ENCODE measurements around the gene ZFP82.

Gene ZFP82

DNA sequence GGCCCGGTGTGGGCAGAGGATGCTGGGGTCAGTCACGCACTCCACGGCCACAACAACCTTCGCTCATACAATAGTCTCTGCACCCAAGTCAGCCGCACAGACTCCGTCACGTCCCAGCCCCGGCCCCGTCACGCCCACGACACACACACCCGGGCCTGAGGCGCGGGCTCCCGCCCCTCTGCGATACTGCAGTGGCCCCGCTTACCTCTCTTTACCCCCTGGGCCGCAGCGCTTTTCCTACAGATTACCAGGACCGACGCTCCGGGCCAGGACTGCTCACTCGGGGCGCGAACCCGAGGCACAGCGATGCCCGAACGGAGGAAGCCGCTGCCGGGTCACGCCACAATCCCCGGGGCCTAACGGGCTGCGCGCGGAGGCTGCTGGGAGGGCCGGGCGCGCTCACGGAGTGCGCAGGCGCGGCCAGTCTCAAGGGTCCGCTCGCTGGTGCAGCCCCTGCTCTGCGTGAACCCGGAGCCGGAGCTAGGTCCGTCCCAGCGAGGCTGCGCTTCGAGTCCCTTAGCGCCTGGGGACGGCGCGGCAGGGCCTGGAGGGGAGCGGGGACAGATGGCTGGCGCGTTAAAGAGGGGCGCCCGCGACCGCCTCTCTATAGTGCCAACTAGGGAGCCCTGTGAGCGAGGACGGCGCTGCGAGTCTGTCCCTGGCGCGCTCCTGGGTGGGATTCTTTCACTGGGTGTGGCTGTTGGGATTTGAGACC is at the start of gene ZFP82:
Gene ZFP82, minus strand, starts transcription at position 358 of the 715 bp plus-strand sequence. CDS start 8,855 bp downstream, outside the sequence.
- DNase-seq, result peak; percentile 90

DNA sequence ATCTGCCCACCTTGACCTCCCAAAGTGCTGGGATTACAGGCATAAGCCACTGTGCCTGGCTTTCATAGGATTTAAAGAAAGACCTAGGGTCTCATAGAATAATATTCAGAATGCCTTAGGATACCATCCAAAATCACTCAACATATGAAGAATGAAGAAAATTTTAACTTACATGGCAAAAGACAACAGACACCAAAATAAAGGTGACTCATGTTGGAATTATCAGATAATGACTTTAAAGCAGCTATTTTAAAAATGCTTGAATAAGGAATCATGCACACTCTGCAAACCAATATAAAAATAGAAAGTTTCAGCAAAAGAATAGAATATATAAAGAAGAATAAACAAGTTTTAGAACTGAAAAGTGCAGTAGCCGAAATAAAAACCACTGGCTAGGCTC is 41.6 kb upstream of the ZFP82 start:
- no peak for DNase-seq

DNA sequence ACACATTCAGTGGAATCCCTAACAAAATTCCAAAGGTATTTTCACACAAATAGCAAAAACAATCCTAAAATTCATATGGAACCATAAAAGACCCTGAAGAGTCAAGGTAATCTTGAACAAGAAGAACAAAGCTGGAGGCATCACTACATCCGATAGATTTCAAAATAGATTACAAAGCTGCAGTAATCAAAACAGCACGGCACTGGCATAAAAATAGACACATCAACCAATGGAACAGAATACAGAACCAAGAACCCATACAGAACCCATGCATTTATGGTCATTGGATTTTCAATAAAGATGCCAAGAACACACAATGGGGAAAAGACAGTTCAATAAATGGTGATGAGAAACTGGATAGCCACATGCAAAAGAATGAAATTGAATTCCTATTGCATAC is 38.4 kb upstream of the ZFP82 start:
- no peak for DNase-seq

DNA sequence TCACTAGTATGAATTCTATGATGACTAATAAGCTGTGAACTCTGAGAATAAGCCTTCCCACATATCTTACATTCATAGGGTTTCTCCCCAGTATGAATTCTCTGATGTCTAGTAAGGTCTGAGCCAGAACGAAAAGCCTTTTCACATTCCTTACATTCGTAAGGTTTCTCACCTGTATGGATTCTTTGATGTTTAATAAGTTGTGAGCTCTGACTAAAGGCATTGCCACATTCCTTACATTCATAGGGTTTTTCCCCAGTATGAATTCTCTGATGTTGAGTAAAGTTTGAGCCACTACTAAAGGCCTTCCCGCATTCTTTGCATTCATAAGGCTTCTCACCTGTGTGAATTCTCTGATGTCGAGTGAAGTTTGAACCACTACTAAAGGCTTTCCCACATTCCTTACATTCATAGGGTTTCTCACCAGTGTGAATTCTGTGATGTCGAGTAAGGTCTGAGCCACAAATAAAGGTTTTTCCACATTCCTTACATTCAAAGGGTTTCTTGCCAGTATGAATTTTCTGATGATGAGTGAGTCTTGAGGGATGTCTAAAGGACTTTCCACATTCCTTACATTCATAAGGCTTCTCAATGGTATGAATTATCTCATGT is 30.7 kb upstream of the ZFP82 start:
- DNase-seq, result no peak

DNA sequence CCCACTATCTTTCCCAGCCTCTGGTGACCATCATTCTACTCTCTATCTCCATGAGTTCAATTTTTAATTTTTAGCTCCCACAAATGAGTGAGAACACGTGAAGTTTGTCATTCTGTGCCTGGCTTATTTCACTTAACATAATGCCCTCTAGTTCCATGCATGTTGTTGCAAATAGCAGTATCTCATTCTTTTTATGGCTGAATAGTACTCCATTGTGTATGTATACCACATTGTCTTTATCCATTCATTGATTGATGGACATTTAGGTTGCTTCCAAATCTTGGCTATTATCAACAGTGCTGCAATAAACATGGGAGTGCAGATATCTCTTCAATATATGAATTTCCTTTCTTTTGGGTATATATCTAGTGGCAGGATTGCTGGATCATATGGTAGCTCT is 22.9 kb upstream of the ZFP82 start:
- no peak for DNase-seq

DNA sequence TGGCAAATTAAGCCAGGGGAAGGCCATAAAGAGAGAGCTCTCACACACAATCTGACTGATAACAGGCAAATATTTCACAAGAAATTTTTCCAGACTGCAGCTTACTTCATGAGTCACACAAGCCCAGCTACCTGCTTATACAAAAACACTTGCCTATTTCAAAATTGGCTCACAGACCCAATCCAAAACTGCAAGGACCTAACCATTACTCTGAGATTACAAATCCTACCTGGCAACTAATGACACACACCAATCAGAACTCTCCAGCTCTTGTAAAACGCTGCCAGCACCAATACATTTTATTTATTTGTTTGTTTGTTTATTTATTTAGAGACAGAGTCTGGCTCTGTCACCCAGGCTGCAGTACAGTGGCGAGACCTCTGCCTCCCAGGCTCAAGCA is 18.1 kb upstream of the ZFP82 start:
- DNase-seq, result no peak

DNA sequence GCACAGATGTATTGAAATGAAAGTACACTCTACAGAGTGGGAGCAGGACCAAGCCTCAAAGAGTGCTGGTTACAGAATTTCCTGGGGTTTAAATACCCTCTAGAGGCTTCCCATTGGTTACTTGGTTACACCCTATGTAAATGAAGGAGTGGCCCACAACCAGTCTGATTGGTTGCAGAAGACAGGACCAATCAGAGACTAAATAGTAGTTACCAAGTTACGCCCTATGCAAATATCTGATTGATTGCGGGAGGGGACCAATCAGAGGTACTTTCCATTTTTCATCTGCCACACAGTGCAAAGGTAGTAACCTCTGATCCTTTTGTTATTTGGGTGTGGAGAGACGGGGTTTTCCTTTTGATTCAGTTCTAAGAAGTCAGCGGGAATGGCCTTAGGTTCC is 5.5 kb upstream of the ZFP82 start:
- DNase-seq, result no peak

DNA sequence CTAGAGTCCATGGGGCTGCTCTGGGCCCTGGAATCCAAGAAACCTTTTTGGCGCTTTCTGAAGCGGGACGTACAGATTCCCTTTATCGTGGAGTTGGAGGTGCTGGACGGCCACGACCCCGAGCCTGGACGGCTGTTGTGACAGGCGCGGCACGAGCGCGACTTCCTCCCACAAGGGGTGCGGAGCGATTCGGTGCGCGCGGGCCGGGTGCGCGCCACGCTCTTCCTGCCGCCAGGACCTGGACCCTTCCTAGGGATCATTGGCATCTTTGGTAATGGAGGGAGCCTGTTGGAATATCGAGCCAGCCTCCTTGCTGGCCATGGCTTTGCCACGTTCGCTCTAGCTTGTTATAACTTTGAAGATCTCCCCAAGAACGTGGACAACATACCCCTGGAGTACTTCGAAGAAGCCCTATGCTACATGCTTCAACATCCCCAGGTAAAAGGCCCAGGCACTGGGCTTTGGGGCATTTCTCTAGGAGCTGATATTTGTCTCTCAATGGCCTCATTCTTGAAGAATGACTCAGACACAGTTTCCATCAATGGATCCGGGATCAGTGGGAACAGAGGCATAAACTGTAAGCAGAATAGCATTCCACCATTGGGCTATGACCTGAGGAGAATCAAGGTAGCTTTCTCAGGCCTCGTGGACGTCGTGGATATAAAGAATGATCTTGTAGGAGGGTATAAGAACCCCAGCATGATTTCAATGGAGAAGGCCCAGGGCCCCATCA is 3.5 kb upstream of the ZFP82 start:
- DNase-seq, result no peak

DNA sequence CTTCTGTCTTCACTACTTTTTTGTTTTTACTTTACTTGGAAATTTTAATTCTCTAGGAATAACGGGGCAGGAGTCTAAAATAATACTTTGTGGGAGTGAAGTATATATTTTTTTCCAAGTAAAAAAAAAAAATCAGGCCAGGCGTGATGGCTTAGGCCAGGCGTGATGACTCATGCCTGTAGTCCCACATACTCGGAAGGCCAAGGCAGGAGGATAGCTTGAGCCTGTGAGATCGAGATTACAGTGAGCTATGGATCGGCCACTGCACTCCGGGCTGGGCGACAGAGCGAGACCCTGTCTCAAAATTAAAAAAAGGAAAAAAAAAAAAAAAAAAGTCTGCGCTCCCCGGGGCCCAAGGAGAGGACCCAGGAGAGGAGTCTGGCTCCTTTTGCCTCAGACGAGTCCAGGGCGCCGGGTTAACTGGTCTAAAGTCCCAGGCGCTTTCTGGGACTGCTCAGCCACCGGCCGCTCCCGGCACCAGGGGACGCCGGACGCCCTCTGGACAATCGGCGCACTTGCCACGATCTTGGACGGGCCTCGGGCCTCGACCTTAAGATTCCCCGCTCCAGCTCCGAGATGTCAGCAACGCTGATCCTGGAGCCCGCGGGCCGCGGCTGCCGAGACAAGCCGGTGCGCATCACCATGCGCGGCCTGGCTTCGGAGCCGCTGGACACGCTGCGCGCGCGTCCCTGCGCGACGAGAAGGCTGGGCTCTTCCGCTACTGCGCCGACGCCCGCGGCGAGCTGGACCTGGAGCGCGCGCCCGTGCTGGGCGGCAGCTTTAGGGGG is 2.7 kb upstream of the ZFP82 start:
- no peak for DNase-seq

DNA sequence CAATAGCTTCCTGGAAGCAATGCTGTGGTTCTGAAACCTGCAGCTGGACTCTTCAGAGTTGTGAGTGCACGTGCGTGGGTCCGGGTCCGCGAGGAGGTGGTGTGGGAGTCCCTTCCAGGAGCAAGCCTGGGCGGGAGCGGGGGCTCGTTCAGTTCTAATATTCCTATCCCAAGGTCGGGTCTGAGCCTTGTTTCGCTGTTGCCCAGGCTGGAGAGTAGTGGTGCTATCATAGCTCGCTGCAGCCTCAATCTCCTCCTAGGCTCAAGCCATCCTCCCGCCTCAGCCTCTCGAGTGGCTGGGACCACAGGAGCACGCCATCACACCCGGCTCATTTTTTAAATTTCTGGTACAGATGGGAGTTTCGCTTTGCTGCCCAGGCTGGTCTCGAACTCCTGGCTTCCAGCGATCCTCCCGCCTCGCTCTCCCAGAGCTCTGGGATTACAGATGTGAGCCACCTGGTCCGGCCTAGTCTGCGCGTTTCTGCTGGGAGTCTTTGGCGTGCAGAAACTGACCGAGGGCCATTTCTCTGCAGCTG is 625 bp downstream of the ZFP82 start:
- DNase-seq, result no peak

DNA sequence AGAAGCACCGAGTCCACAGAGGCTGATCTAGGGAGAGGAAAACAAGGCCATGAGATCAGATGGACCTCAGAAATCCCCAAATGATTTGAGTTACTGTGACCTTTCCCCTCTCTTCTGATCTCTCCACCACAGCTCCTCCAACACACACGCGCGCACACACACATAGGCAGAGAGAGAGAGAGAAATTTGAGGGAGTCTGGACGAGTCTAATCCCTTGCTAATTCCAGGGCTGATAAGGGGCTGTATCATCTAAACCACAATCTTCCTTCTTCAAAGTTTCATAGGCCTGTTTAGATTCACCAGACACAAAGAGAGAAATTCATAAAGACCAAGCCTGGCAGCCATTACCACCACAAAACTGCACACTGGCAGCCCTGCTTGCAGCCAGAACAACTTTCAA is 8.6 kb downstream of the ZFP82 start:
- DNase-seq, result no peak

DNA sequence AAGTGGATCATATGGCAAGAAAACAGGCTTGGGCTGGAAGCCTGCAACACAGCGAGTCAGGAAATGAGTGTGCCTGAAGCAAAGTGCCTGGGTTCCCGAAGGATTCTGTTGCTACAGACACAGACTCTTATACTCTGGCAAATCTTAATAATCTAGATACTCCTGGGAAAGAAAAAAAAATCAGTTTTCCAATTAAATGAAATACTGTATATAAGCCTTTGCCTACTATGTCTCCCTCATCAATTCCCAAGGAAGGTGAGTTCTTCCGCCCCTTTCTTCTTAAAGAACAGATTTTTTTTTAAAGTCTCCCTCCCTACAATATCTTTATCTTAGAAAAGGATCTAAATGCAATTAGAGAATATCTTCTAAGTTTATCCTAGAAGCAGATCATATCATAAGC is 10.3 kb downstream of the ZFP82 start:
- no peak for DNase-seq

DNA sequence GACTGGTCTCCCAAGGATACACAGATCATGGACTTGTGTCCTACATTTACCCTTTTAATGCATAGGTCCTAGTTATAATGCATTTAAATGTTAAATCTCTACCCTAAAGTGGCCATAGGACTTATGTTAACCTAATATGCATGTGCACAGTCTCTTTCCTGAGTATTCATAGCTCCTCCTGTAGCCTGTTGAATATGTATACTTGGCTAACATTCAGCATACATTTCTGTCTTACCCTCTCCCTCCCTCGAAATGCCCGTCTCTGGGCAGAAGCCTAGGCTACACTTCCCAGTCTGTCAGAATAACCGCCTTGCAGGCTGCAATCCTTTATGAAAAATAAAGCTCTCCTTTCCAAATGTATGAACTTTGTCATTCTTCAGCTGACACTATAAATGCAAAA is 13.9 kb downstream of the ZFP82 start:
- DNase-seq, result no peak

DNA sequence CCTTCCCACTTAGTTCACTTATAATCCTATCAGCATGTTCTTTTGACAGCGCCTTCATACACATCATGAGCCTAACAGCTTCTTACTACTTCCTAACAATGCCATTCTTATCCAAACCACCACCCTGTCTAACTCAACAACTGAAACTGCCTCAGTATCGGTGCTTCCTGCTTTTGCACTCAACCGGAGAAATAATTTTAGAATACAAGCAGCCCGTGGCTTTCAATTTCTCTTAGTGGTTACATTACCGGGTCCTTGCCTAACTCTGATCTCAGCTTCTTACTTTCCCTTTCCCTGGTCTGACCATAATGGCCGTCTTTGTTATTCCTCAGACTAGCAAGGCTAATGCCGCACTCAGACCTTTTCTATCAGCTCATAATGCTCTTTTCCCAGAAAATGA is 17.0 kb downstream of the ZFP82 start:
- DNase-seq, result no peak

DNA sequence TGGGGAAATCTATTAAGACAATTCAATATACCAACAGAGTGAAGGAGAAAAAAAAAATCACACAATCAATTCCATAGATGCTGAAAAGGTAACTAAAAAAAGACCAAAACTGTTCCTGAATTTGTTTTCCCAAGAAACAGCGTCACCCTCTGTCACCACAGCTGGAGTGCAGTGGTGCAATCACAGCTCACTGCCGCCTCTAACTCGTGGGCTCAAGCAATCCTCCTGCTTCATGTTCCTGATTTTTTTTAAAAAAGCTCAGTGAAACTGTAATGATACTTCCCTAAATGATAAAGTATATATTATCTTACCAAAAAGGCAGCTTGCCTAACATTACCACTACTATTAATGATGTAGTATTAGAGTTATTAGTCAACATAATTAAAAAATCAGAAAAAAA is 19.9 kb downstream of the ZFP82 start:
- DNase-seq, result no peak

DNA sequence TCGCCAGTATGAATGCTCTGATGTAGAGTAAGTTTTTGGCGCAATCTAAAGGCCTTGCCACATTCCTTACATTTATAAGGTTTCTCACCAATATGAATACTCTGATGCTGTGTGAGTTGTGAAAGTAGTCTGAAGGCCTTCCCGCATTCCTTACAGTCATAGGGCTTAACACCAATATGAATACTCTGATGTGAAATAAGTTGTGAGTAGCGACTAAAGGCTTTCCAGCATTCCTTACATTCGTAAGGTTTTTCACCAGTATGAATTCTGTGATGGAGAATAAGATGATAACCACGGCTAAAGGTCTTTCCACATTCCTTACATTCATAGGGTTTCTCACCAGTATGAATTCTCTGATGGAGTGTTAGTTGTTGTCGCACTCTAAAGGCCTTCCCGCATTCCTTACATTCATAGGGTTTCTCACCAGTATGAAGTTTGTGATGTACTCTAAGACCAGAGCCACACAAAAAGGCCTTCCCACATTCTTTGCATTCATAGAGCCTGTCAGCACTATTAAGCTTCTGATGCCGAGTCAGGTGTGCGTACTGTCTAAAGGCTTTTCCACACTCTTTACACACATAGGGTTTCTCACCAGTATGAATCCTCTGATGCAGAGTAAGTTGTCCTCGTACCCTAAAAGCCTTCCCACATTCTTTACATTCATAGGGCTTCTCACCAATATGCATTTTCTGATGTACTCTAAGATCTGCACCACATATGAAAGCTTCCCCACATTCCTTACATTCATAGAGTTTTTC is 25.3 kb downstream of the ZFP82 start:
- no peak for DNase-seq

DNA sequence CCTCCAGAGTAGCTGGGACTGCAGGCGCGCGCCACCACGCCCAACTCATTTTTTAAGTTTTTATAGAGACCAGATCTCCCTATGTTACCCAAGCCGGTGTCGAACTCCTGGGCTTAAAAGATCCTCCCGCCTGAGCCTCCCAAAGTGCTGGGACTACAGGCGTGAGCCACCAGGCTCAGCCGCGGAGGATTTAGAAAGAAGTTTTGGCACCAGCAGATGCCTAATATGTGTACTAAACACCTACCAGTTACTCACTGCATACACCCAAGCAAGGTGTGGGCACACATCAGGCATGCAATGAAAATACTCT is 39.0 kb downstream of the ZFP82 start:
- no peak for DNase-seq

DNA sequence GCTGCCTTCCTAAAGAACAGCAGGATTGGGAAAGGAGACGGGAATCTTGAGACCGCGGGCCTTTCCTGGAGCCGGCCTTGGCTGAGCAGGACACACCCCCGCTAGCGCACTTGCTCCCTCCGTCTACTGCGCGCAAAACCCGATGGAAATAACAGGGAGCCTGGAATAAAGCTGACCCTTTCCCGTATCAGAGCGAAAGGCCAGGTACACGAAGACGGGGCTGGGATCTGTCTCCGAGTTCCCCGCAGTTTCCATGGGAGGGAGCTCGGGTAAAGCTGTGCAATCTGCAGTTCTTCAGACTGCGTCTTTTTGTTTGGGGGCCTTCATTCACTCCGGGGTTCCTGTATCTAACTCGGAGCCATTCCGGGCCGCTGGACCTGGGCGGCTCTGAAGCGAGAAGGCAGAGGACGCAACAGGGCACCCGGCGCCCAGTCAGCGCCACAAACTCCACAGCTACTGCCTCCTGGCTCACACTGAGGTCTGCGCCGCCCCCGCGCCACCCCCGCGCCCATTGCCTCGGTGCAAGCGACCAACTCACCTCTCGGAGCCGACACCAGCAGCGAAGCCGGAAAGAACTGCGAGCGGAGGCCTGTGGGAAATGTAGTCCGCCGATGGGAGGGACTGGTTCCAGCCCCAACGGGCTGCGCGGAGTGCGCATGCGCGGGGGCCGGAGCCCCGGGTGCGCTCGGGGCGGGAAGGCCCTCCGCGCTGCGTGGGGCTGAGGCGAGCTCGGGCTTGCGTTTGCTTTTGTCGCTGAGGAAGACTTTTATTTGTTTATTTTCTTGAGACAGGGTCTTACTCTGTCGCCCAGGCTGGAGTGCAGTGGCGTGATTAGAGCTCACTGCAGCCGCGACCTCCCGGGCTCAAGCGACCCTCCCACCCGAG is 39.6 kb downstream of the ZFP82 start, which contains the start of gene ZFP14:
Gene ZFP14, minus strand, starts transcription at position 577 of the 885 bp plus-strand sequence. CDS start 11,309 bp downstream, outside the sequence.
- DNase-seq, result peak; percentile 95

DNA sequence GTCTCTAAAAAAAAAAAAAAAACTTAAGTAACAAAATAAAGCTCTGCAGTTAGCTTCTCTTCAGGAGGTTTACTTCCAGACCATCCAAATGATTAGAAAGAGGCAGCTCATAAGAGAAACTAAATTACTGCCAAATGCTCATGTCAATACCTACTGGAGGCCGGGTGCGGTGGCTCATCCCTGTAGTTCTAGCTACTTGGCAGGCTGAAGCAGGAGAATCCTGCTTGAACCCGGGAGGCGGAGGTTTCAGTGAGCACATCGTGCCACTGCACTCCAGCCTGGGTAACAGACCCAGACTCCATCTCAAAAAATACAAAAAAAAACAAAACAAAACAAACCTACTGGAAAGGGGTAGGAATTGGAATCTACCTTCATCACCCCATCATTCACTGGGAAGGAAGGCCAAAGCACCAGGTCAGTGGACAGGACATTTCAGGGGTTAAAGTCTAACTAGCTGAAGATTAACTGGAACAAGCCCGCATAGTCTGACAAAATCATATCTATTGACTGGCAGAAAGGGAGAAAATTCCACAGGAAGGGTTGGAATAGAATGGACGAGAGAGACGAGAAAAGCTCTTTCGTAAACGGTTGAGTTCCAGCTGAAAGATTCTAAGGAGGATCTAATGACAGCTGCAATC is 40.8 kb downstream of the ZFP82 start:
- DNase-seq, result no peak

DNA sequence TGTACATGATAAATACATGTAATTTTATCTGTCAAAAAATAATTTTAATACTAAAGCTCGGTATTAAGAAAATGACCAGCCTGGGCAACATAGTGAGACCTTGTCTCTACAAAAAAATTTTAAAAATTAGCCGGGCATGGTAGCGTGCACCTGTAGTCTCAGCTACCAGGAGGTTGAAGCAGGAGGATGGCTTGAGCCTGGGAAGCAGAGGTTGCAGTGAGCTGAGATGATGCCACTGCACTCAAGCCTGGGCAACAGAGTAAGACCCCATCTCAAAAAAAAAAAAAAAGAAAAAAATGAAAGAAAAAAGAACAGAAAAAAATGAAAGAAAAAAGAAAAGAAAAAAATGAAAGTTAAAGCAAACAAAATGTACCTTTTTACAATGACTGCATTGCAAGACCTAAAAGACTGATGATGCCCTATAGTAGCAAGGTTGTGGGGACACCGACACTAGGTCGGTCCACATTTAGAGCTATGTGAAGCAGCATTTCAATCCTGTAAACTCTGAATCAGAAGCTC is 44.7 kb downstream of the ZFP82 start:
- DNase-seq, result no peak

DNA sequence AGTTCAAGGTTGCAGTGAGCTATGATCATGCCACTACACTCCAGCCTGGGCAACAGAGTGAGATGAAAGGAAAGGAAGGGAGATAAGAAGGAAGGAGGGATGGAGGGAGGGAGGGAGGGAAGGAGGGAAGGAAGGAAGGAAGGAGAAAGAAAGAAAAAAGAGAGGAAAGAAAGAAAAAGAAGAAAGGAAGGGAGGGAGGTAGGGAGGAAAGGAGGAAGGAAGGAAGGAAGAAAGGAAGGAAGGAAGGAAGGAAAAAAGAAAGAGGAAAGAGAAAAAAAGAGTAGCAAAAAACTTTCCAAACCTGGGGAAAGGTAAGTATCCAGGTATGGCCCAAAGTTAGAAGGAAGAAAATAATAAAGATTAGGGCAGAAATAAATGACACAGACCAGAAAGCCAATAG is 46.6 kb downstream of the ZFP82 start:
- DNase-seq, result no peak
